ENCODE results near the gene FOXS1. TPM values are rescaled to one million over a fixed set of nuclear protein-coding genes. Genes with fewer than 3 reads are reported as not detected.

FOXS1 gene
- polyA plus RNA-seq, 1 of the 3 experiments (the other 2 are of a cell fraction): 0.99 TPM

DNA sequence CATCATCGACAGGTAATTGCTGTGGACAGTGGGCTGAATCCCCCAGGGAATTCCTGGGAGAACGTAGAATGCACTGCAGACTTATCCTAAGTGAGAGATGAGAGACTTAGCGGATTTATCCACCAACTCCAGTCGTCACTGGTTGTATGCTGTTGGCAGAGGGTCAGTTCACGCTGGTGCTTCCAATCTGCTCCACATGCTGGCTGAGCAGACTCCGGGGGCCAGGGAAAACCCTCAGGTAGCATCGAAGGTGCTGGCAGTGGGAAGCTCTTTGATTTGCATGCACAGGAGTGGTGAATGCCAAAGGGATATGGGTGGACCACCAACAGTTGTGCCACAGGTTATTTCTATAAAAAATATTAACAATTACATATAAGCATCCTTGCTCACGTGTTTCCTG is 45.2 kb upstream of the FOXS1 start:
- Histone ChIP-seq H3K79me2 (ENCODE audit: insufficient read depth) (no peaks in the 10 kb centered on the region), H3K4me1 (ENCODE audit: control insufficient read depth in 1 of 2, insufficient read depth in 2 of 2, low read depth in 1 of 2, low read length in 1 of 2) (no peaks in the 10 kb centered on the region), H4K20me1 (ENCODE audit: insufficient read depth) (no peaks in the 10 kb centered on the region), H3K9me3 (no peaks in the 10 kb centered on the region), H3F3A (replicated peaks; ENCODE audit: insufficient read depth) (no peaks in the 10 kb centered on the region), H3K9ac (no peak overlapping the region), H3K9me2 (no peaks in the 10 kb centered on the region), H2AFZ (ENCODE audit: low read depth) (no peak overlapping the region), H3K36me3 (replicated peaks in 1 of 2; ENCODE audit: control insufficient read depth in 1 of 2, insufficient read depth in 2 of 2, low read length in 1 of 2) (no peaks in the 10 kb centered on the region), H3K4me3 (ENCODE audit: low read depth in 2 of 2, low read length in 1 of 2) (no peak overlapping the region), H3K4me2 (no peak overlapping the region), H3K27ac (ENCODE audit: low read depth in 2 of 2, low read length in 1 of 2) (no peak overlapping the region), H3K27me3 (ENCODE audit: insufficient read depth) (no peaks in the 10 kb centered on the region)
- ChIA-PET POLR2A (no interaction called here), CTCF (no interaction called here)
- no peak for DNase-seq
- WGBS (ENCODE audit: low lambda C conversion rate): 31% methylated on average over 4 of the region's 8 CpGs
- TF ChIP-seq RXRA (IDR thresholded peaks at IDR 0.05; ENCODE audit: borderline replicate concordance, low read depth): no peak
- TF ChIP-seq FOXJ3 (CRISPR knock-in tag; IDR thresholded peaks at IDR 0.05): no peak
- TF ChIP-seq GATA2 (CRISPR knock-in tag; IDR thresholded peaks at IDR 0.05): no peak

DNA sequence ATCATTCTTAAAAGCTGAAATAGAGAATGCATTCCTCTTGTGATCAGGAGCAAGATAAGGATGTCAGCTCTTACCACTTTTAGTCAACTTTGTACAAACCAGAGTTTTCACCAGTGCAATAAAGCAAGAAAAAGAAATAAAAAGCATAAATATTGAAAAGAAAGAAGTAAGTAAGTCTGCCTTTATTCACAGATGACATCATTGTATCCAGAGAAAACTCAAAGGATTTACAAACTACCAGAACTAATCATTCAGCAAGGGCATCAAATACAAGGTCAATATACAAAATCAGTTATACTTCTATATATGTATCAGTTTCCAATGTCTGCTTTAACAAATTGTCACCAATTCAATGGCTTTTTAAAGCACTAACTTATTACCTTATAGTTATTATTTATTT is 38.4 kb upstream of the FOXS1 start:
- no peaks in the 10 kb centered on the region for H4K20me1 ChIP-seq (ENCODE audit: insufficient read depth)
- no peaks in the 10 kb centered on the region for H3K36me3 ChIP-seq (replicated peaks in 1 of 2; ENCODE audit: control insufficient read depth in 1 of 2, insufficient read depth in 2 of 2, low read length in 1 of 2)
- no peak overlapping the region for H3K4me2 ChIP-seq
- no peak overlapping the region for H3K4me3 ChIP-seq (ENCODE audit: low read depth in 2 of 2, low read length in 1 of 2)
- CTCF ChIA-PET: interaction anchor here (0.6 to 1.3 kb wide), 3 partner anchors 23 to 68 kb away, joined by 3 to 6 read pairs (median 3); partner anchors contain the start of gene PDRG1
- no peak for DNase-seq
- no peak overlapping the region for H3K27ac ChIP-seq (ENCODE audit: low read depth in 2 of 2, low read length in 1 of 2)
- no peaks in the 10 kb centered on the region for H3K27me3 ChIP-seq (ENCODE audit: insufficient read depth)
- no peaks in the 10 kb centered on the region for H3K79me2 ChIP-seq (ENCODE audit: insufficient read depth)
- no peaks in the 10 kb centered on the region; a peak in 1 of 4 replicates for H3K4me1 ChIP-seq (ENCODE audit: control insufficient read depth in 1 of 2, insufficient read depth in 2 of 2, low read depth in 1 of 2, low read length in 1 of 2)
- no peak overlapping the region for H2AFZ ChIP-seq (ENCODE audit: low read depth)
- no peaks in the 10 kb centered on the region for H3F3A ChIP-seq (replicated peaks; ENCODE audit: insufficient read depth)
- no peaks in the 10 kb centered on the region for H3K9me2 ChIP-seq
- H3K9me3 ChIP-seq: no peaks in the 10 kb centered on the region
- POLR2A ChIA-PET: no interaction called here
- TF ChIP-seq FOXJ3 (CRISPR knock-in tag; IDR thresholded peaks at IDR 0.05): no peak
- no peak for TF ChIP-seq TAF1 (IDR thresholded peaks at IDR 0.05; ENCODE audit: borderline replicate concordance, low read depth, low read length)
- TF ChIP-seq, protein P1, sequence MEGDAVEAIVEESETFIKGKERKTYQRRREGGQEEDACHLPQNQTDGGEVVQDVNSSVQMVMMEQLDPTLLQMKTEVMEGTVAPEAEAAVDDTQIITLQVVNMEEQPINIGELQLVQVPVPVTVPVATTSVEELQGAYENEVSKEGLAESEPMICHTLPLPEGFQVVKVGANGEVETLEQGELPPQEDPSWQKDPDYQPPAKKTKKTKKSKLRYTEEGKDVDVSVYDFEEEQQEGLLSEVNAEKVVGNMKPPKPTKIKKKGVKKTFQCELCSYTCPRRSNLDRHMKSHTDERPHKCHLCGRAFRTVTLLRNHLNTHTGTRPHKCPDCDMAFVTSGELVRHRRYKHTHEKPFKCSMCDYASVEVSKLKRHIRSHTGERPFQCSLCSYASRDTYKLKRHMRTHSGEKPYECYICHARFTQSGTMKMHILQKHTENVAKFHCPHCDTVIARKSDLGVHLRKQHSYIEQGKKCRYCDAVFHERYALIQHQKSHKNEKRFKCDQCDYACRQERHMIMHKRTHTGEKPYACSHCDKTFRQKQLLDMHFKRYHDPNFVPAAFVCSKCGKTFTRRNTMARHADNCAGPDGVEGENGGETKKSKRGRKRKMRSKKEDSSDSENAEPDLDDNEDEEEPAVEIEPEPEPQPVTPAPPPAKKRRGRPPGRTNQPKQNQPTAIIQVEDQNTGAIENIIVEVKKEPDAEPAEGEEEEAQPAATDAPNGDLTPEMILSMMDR (IDR thresholded peaks at IDR 0.05): no peak
- no peak for TF ChIP-seq NRF1 (IDR thresholded peaks at IDR 0.05; ENCODE audit: low read depth, low read length)
- TF ChIP-seq, protein P2, sequence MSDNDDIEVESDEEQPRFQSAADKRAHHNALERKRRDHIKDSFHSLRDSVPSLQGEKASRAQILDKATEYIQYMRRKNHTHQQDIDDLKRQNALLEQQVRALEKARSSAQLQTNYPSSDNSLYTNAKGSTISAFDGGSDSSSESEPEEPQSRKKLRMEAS (IDR thresholded peaks at IDR 0.05; ENCODE audit: low read depth): no peak
- no peak for TF ChIP-seq SIN3A (IDR thresholded peaks at IDR 0.05; ENCODE audit: borderline replicate concordance, low read depth, low read length)
- no peak for TF ChIP-seq EP300 (IDR thresholded peaks at IDR 0.05; ENCODE audit: borderline replicate concordance in 1 of 2, low read depth in 1 of 2, low read length in 1 of 2)
- TF ChIP-seq, protein P3, sequence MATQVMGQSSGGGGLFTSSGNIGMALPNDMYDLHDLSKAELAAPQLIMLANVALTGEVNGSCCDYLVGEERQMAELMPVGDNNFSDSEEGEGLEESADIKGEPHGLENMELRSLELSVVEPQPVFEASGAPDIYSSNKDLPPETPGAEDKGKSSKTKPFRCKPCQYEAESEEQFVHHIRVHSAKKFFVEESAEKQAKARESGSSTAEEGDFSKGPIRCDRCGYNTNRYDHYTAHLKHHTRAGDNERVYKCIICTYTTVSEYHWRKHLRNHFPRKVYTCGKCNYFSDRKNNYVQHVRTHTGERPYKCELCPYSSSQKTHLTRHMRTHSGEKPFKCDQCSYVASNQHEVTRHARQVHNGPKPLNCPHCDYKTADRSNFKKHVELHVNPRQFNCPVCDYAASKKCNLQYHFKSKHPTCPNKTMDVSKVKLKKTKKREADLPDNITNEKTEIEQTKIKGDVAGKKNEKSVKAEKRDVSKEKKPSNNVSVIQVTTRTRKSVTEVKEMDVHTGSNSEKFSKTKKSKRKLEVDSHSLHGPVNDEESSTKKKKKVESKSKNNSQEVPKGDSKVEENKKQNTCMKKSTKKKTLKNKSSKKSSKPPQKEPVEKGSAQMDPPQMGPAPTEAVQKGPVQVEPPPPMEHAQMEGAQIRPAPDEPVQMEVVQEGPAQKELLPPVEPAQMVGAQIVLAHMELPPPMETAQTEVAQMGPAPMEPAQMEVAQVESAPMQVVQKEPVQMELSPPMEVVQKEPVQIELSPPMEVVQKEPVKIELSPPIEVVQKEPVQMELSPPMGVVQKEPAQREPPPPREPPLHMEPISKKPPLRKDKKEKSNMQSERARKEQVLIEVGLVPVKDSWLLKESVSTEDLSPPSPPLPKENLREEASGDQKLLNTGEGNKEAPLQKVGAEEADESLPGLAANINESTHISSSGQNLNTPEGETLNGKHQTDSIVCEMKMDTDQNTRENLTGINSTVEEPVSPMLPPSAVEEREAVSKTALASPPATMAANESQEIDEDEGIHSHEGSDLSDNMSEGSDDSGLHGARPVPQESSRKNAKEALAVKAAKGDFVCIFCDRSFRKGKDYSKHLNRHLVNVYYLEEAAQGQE (IDR thresholded peaks at IDR 0.05; ENCODE audit: low read depth, low read length): no peak
- no peak for TF ChIP-seq EZH2phosphoT487 (IDR thresholded peaks at IDR 0.05; ENCODE audit: borderline replicate concordance, low read depth)
- no peak overlapping the region for H3K9ac ChIP-seq
